ENCODE measurements around the gene ALG8.

The ALG8 gene

GRCh38 chr11:78168539-78169477 is 29.4 kb upstream of the ALG8 start:
- H3K4me3 ChIP-seq (ENCODE audit: low read length), result no peak overlapping the region
- TF ChIP-seq CTCF (IDR thresholded peaks at IDR 0.05; ENCODE audit: insufficient read depth, low read depth, low read length, missing control alignments), result no peak
- DNase-seq (ENCODE audit: low read depth), result no peak

GRCh38 chr11:78166855-78167469 is 27.5 kb upstream of the ALG8 start:
- no peak overlapping the region for H3K4me3 ChIP-seq (ENCODE audit: low read length)
- DNase-seq (ENCODE audit: low read depth), result no peak
- TF ChIP-seq CTCF (IDR thresholded peaks at IDR 0.05; ENCODE audit: insufficient read depth, low read depth, low read length, missing control alignments), result no peak

- no peak for DNase-seq (ENCODE audit: low read depth)
- TF ChIP-seq CTCF (IDR thresholded peaks at IDR 0.05; ENCODE audit: insufficient read depth, low read depth, low read length, missing control alignments), result no peak
- no peak overlapping the region for H3K4me3 ChIP-seq (ENCODE audit: low read length)
Measured at GRCh38 chr11:78164471-78164870, 25.0 kb upstream of the ALG8 start.

GRCh38 chr11:78163828-78164227 is 24.4 kb upstream of the ALG8 start:
- no peak overlapping the region for H3K4me3 ChIP-seq (ENCODE audit: low read length)
- DNase-seq (ENCODE audit: low read depth), result no peak
- no peak for TF ChIP-seq CTCF (IDR thresholded peaks at IDR 0.05; ENCODE audit: insufficient read depth, low read depth, low read length, missing control alignments)

GRCh38 chr11:78161962-78162371 is 22.5 kb upstream of the ALG8 start:
- no peak for TF ChIP-seq CTCF (IDR thresholded peaks at IDR 0.05; ENCODE audit: insufficient read depth, low read depth, low read length, missing control alignments)
- H3K4me3 ChIP-seq (ENCODE audit: low read length), result no peak overlapping the region
- no peak for DNase-seq (ENCODE audit: low read depth)

- no peak for DNase-seq (ENCODE audit: low read depth)
- no peak for TF ChIP-seq CTCF (IDR thresholded peaks at IDR 0.05; ENCODE audit: insufficient read depth, low read depth, low read length, missing control alignments)
- H3K4me3 ChIP-seq (ENCODE audit: low read length), result no peak overlapping the region
Measured at GRCh38 chr11:78161346-78161745, 21.9 kb upstream of the ALG8 start.

All from epithelial cell of esophagus (primary cell).